22Rv1 (cell line): ENCODE results near the gene CD274.
"Not testable (repeated sequence)": the region's sequence is repeated elsewhere in the genome, so short reads cannot be mapped to it uniquely, and the experiment has no call there.

Source experiments
- CTCF ChIP-seq: fragments of 450-650 bp; IDR thresholded peaks from 2 replicates; pipeline ENCODE4 v1.5.1; 2017; ENCODE audit warnings: mild to moderate bottlenecking
- ZFX ChIP-seq: fragments of 450-650 bp; IDR thresholded peaks from 2 replicates; pipeline ENCODE4 v1.6.1; 2017; ENCODE audit warnings: antibody characterized with exemption, borderline replicate concordance

DNA sequence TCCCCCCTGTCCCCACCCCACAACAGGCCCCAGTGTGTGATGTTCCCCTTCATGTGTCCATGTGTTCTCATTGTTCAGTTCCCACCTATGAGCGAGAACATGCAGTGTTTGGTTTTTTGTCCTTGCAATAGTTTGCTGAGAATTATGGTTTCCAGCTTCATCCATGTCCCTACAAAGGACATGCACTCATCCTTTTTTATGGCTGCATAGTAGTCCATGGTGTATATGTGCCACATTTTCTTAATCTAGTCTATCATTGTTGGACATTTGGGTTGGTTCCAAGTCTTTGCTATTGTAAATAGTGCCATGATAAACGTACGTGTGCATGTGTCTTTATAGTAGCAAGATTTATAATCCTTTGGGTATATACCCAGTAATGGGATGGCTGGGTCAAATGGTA, 44.4 kb downstream of the CD274 start:
- not testable (repeated sequence) for TF ChIP-seq CTCF, ZFX
